Retinal pigment epithelial cell (primary cell): Measurements from ENCODE around the gene SLC6A17.
A peak's percentile ranks its signal among the peaks of the same experiment; 100 is the strongest.

Experiments used
- DNase-seq: peaks from one replicate; pipeline ENCODE4 v3.0.0-alpha.2; 2010; ENCODE audit warnings: low read depth
- H3K4me3 ChIP-seq: 2 replicates; pipeline ENCODE4 v1.5.1; 2011; ENCODE audit warnings: mild to moderate bottlenecking, low read length, control low read depth, moderate library complexity
- TF ChIP-seq, protein P1 (sequence below): conservative IDR thresholded peaks from 2 replicates; pipeline ENCODE4 v1.5.1; 2011; ENCODE audit warnings: low read depth, low read length, control low read depth, inconsistent platforms

SLC6A17 gene

DNA sequence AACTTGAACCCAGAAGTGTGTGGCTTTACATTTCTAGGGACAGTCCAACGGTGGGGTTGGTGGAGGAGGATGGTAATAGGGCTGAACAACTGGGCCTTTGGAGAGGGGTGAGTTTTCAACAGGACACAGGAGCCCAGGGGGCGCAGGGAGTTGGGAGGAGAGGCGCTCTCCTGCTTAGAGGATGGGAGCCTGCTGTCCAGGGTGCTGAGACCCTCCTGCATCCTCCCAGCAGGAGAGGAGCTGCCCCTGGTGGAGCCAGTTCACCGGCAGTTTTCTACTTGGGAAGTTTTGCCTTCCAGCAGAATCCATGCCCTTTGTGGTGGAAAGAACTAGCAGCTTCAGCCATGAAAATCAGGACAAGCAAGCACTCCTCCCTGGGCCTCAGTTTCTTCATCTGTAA lies 68.4 kb downstream of the SLC6A17 start:
- DNase-seq = no peak
- no peak overlapping the region for H3K4me3 ChIP-seq
- TF ChIP-seq, protein P1, sequence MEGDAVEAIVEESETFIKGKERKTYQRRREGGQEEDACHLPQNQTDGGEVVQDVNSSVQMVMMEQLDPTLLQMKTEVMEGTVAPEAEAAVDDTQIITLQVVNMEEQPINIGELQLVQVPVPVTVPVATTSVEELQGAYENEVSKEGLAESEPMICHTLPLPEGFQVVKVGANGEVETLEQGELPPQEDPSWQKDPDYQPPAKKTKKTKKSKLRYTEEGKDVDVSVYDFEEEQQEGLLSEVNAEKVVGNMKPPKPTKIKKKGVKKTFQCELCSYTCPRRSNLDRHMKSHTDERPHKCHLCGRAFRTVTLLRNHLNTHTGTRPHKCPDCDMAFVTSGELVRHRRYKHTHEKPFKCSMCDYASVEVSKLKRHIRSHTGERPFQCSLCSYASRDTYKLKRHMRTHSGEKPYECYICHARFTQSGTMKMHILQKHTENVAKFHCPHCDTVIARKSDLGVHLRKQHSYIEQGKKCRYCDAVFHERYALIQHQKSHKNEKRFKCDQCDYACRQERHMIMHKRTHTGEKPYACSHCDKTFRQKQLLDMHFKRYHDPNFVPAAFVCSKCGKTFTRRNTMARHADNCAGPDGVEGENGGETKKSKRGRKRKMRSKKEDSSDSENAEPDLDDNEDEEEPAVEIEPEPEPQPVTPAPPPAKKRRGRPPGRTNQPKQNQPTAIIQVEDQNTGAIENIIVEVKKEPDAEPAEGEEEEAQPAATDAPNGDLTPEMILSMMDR = peak; percentile 18

DNA sequence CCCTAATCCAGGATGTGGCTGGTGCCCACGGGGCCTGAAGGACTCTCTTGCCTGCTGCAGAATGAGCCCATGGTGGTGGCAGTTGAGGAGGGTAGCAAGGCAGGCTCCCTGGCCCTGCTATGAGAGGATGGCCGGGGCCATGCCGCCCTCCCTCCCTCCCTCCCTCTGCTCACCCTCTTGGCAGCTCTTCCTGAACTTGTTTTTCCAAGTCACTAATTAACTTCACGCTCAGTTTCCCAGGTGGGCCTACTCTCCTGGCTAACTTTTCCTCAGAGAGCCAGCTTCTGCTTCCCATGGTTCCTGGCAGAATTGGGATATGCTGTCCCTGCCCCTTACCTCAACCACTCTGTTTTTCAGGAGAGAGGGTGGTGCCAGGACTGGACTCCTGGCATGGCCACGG lies 70.0 kb downstream of the SLC6A17 start:
- no peak overlapping the region for H3K4me3 ChIP-seq
- TF ChIP-seq, protein P1 = no peak
- no peak for DNase-seq

DNA sequence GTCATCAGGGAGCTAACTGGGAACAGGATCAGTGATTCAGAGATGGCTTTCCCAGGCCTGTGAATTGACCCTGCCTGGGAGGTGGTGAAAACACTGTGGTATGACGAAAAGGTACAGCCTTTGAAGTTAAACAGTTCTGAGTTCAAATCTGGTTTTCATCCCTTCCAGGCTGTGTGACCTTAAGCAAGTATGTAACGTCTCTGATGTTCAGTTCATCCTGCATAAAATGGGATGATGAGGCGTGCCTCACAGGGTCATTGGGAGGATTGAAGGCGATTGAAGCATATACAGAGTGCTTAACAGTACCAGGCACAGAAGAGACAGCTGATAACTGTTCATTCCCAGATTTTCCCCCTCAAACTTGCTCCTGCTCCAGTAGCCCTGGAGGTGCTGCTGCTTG lies 70.8 kb downstream of the SLC6A17 start:
- no peak for DNase-seq
- TF ChIP-seq, protein P1 = no peak
- no peak overlapping the region for H3K4me3 ChIP-seq

DNA sequence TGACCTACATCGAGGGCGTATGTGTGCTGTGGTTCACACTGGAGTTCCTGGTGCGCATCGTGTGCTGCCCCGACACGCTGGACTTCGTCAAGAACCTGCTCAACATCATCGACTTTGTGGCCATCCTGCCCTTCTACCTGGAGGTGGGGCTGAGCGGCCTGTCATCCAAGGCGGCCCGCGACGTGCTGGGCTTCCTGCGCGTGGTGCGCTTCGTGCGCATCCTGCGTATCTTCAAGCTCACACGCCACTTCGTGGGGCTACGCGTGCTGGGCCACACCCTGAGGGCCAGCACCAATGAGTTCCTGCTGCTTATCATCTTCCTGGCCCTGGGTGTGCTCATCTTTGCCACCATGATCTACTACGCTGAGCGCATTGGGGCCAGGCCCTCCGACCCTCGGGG lies 72.8 kb downstream of the SLC6A17 start:
- no peak overlapping the region for H3K4me3 ChIP-seq
- TF ChIP-seq, protein P1 = no peak
- no peak for DNase-seq

DNA sequence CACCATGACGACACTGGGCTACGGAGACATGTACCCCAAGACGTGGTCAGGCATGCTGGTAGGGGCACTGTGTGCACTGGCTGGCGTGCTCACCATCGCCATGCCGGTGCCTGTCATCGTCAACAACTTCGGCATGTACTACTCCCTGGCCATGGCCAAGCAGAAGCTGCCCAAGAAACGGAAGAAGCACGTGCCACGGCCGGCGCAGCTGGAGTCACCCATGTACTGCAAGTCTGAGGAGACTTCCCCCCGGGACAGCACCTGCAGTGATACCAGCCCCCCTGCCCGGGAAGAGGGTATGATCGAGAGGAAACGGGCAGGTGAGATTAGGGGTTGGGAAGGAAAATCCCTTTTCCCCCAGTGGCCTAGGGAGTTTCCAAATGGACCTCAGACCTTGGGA lies 73.3 kb downstream of the SLC6A17 start:
- TF ChIP-seq, protein P1 = no peak
- DNase-seq = no peak
- H3K4me3 ChIP-seq = no peak overlapping the region

DNA sequence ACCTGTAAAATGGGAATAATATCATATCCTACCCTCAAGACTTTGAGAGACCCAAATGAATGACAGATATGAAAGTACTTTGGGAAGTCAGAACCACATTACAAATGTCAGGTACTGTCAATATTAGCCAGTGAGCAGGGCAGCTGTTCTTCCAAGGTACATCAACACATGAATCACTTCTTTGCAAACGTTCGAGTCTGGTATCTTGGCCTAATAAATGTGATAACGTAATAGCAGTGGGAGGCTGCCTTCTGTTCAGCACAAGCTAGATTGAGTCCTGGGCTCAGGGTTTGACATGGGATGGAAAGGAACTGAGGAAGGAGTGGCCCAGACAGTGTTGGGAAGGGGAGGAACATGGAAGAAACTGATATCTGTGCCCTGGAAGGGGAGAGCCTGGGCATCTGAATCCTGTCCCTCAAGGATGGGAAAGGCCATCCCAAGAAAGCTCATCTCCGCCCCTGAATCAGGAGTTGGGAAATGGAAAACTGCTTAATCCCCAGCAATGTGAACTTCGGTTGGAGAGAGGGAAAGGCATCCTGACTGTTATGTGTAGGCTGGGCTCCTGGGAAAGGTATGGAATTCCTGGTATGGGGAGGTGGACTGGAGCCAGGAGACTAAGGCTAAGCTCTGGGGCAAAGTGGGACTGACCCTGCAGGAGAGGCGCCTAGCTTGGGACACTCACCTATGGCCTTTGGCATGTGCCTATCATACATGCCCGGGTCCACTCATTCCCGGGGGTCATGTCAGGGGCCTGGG lies 74.1 kb downstream of the SLC6A17 start:
- TF ChIP-seq, protein P1 = no peak
- no peak overlapping the region for H3K4me3 ChIP-seq
- no peak for DNase-seq

DNA sequence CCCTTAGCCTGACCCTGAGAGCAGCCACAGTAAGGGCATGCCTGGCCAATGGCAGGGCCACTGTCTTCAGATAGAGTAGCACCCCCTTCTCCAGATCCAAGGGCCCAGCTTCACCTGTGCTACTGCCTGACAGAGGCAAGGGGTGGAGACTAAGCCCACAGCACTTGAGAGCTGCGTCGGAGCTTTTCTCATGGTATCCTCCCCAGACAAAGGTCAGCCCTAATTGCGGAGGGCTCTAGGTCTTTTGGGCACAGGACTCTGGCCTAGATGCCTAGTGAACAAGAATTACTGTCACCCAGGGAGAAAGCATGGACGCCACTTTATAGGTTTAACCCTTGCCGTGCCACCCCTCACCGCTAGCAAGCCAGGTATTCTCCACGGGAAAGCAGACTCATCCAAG lies 74.9 kb downstream of the SLC6A17 start:
- no peak for DNase-seq
- TF ChIP-seq, protein P1 = no peak

More for the DNA sequence above, 74.9 kb downstream of the SLC6A17 start:
- no peak overlapping the region for H3K4me3 ChIP-seq
